H1 (cell line): ENCODE measurements around the gene GPSM3. TPM values are rescaled to one million over a fixed set of nuclear protein-coding genes. Genes with fewer than 3 reads are reported as not detected.

ENCODE experiments used
- CTCF ChIA-PET: fragments of 300-600 bp; sonication (Branson Sonifier 250); formaldehyde crosslinking; loops from one replicate; lab custom pipeline; 2021; ENCODE audit not compliant: partially characterized antibody; lab: Charles Lee
- POLR2A ChIA-PET: fragments of 300-600 bp; sonication (Branson Sonifier 250); formaldehyde crosslinking; loops from one replicate; lab custom pipeline; 2021; ENCODE audit warnings: inconsistent platforms; ENCODE audit not compliant: partially characterized antibody; lab: Charles Lee
- DNase-seq, 2 experiments: peaks; one replicate each; pipeline versions ENCODE4 v3.0.0 to v3.0.0-alpha.2; 2010 to 2022; ENCODE audit warnings: low spot score in 2 of 2, low read depth in 1 of 2, mixed read lengths in 1 of 2
- FAIRE-seq: peaks from 2 replicates; lab custom pipeline; 2011; peaks lifted over from hg19 to GRCh38; lab: Jason Lieb, UNC
- H2AFZ ChIP-seq: 2 replicates; pipeline ENCODE4 v1.8.1; 2012; ENCODE audit warnings: low read length, inconsistent platforms
- H2AK5ac ChIP-seq: 2 replicates; pipeline ENCODE4 v1.6.1; 2013; ENCODE audit warnings: low read depth, low read length
- H2BK120ac ChIP-seq: replicated peaks from 2 replicates; pipeline ENCODE3; 2013; ENCODE audit warnings: low read depth, low read length, inconsistent platforms
- H2BK12ac ChIP-seq: 2 replicates; pipeline ENCODE4 v1.6.1; 2013; ENCODE audit warnings: low read depth, low read length
- H2BK15ac ChIP-seq: 2 replicates; pipeline ENCODE4 v1.6.1; 2013; ENCODE audit warnings: low read length
- H2BK20ac ChIP-seq: 2 replicates; pipeline ENCODE4 v1.6.1; 2013; ENCODE audit warnings: low read length
- H2BK5ac ChIP-seq: 2 replicates; pipeline ENCODE4 v1.6.1; 2013; ENCODE audit warnings: low read depth, low read length
- H3K14ac ChIP-seq: 2 replicates; pipeline ENCODE4 v1.6.1; 2013; ENCODE audit warnings: inconsistent platforms; ENCODE audit not compliant: insufficient read length
- H3K18ac ChIP-seq: 2 replicates; pipeline ENCODE4 v1.6.1; 2013; ENCODE audit warnings: low read length; ENCODE audit errors: extremely low read depth
- H3K23ac ChIP-seq: 2 replicates; pipeline ENCODE4 v1.6.1; 2013; ENCODE audit warnings: inconsistent platforms; ENCODE audit not compliant: insufficient read length
- H3K23me2 ChIP-seq: 2 replicates; pipeline ENCODE4 v1.6.1; 2013; ENCODE audit warnings: low read depth, low read length
- H3K27ac ChIP-seq: 2 replicates; pipeline ENCODE4 v1.6.1; 2011; ENCODE audit warnings: low read depth, low read length, inconsistent platforms
- H3K27me3 ChIP-seq, 4 experiments: replicated peaks in 1 of 4; 1 replicate in 1 of 4; 2 replicates in 3 of 4; pipeline versions ENCODE4 v1.6.1 to v1.8.1; 2011 to 2013; ENCODE audit warnings: low read length in 3 of 4, mild to moderate bottlenecking in 3 of 4, inconsistent platforms in 2 of 4, mixed read lengths in 2 of 4, moderate library complexity in 1 of 4; ENCODE audit not compliant: control insufficient read depth in 3 of 4, insufficient read depth in 3 of 4; ENCODE audit errors: extremely low read depth in 1 of 4
- H3K36me3 ChIP-seq, 4 experiments: 2 replicates each; pipeline versions ENCODE4 v1.6.1 to v1.8.1; 2011 to 2013; ENCODE audit warnings: mild to moderate bottlenecking in 4 of 4, low read length in 3 of 4, moderate library complexity in 2 of 4, control low read depth in 1 of 4, inconsistent platforms in 1 of 4; ENCODE audit not compliant: insufficient read depth in 4 of 4, control insufficient read depth in 2 of 4
- H3K4ac ChIP-seq: replicated peaks from 2 replicates; pipeline ENCODE3; 2013; ENCODE audit warnings: low read length, low read depth, mixed read lengths, inconsistent platforms; ENCODE audit not compliant: insufficient read length
- H3K4me1 ChIP-seq, 4 experiments: replicated peaks in 1 of 4; 1 replicate in 1 of 4; 2 replicates in 3 of 4; pipeline versions ENCODE4 v1.6.1 to v1.8.1; 2011 to 2013; ENCODE audit warnings: low read length in 3 of 4, inconsistent platforms in 2 of 4, mixed read lengths in 1 of 4; ENCODE audit not compliant: insufficient read depth in 4 of 4, control insufficient read depth in 3 of 4
- H3K4me2 ChIP-seq, 2 experiments: 2 replicates each; pipeline versions ENCODE4 v1.6.1 to v1.8.1; 2011 to 2013; ENCODE audit warnings: low read depth in 2 of 2, low read length in 2 of 2, control low read depth in 1 of 2, inconsistent platforms in 1 of 2, mild to moderate bottlenecking in 1 of 2; ENCODE audit not compliant: insufficient read depth in 1 of 2
- H3K4me3 ChIP-seq, 4 experiments: fragments of 200-600, 300-600 bp in 1 of 4; sonication (generic), shearing (Covaris generic), sonication (Bioruptor Twin) in 1 of 4; 2 replicates each; pipeline versions ENCODE4 v1.5.1 to v1.8.1; 2011 to 2016; ENCODE audit warnings: low read length in 4 of 4, low read depth in 3 of 4, control low read depth in 2 of 4, inconsistent platforms in 2 of 4, mild to moderate bottlenecking in 2 of 4, mixed read lengths in 1 of 4, moderate library complexity in 1 of 4; ENCODE audit not compliant: insufficient read depth in 2 of 4; ENCODE audit errors: extremely low read depth in 1 of 4
- H3K56ac ChIP-seq: replicated peaks from 2 replicates; pipeline ENCODE3; 2013; ENCODE audit warnings: low read depth, mild to moderate bottlenecking, mixed read lengths, low read length, inconsistent platforms; ENCODE audit not compliant: insufficient read length
- H3K79me1 ChIP-seq: 2 replicates; pipeline ENCODE4 v1.6.1; 2013; ENCODE audit warnings: low read depth, low read length, control low read depth
- H3K79me2 ChIP-seq, 2 experiments: 2 replicates each; pipeline versions ENCODE4 v1.6.1 to v1.8.1; 2012 to 2013; ENCODE audit warnings: low read length in 2 of 2, mild to moderate bottlenecking in 2 of 2, inconsistent platforms in 1 of 2; ENCODE audit not compliant: insufficient read depth in 2 of 2, control insufficient read depth in 1 of 2
- H3K9ac ChIP-seq, 4 experiments: replicated peaks in 1 of 4; 1 replicate in 1 of 4; 2 replicates in 3 of 4; pipeline versions ENCODE4 v1.6.1 to v1.8.1; 2011 to 2013; ENCODE audit warnings: low read depth in 3 of 4, low read length in 3 of 4, control low read depth in 2 of 4, mild to moderate bottlenecking in 2 of 4, moderate library complexity in 2 of 4, inconsistent platforms in 1 of 4; ENCODE audit errors: extremely low read depth in 1 of 4
- H3K9me3 ChIP-seq, 2 experiments: 2 replicates each; pipeline versions ENCODE4 v1.6.1 to v1.8.1; 2012 to 2013; ENCODE audit warnings: mild to moderate bottlenecking in 2 of 2, moderate library complexity in 2 of 2, control low read depth in 1 of 2, inconsistent platforms in 1 of 2, low read depth in 1 of 2, low read length in 1 of 2, mixed read lengths in 1 of 2; ENCODE audit not compliant: insufficient read depth in 2 of 2
- H4K20me1 ChIP-seq, 2 experiments: replicated peaks in 1 of 2; 2 replicates each; pipeline versions ENCODE3 to v1.8.1; 2011 to 2013; ENCODE audit warnings: inconsistent platforms in 2 of 2, low read length in 2 of 2, mild to moderate bottlenecking in 1 of 2; ENCODE audit not compliant: insufficient read depth in 2 of 2, control insufficient read depth in 1 of 2
- H4K5ac ChIP-seq: 2 replicates; pipeline ENCODE4 v1.6.1; 2013; ENCODE audit warnings: low read length, low read depth, mixed read lengths, inconsistent platforms; ENCODE audit not compliant: insufficient read length
- H4K8ac ChIP-seq: 2 replicates; pipeline ENCODE4 v1.8.0; 2013; ENCODE audit warnings: mild to moderate bottlenecking, moderate library complexity, low read length, inconsistent platforms; ENCODE audit not compliant: insufficient read depth; ENCODE audit errors: extremely low read depth
- H4K91ac ChIP-seq: replicated peaks from 2 replicates; pipeline ENCODE3; 2013; ENCODE audit warnings: low read length, mixed read lengths, inconsistent platforms; ENCODE audit not compliant: insufficient read length
- ATF3 ChIP-seq: IDR thresholded peaks from 2 replicates; pipeline ENCODE4 v1.6.1; 2011; ENCODE audit warnings: low read depth, mild to moderate bottlenecking, low read length; ENCODE audit not compliant: insufficient read depth
- CEBPB ChIP-seq: IDR thresholded peaks from 2 replicates; pipeline ENCODE4 v1.6.1; 2012; ENCODE audit warnings: low read depth, low read length
- KDM5A ChIP-seq: fragments of 200-600 bp; IDR thresholded peaks from 2 replicates; pipeline ENCODE4 v1.7.1; 2012; ENCODE audit warnings: mild to moderate bottlenecking, low read length, inconsistent platforms, mixed read lengths
- POLR2AphosphoS5 ChIP-seq: IDR thresholded peaks from 2 replicates; pipeline ENCODE4 v1.6.1; 2011; ENCODE audit warnings: low read depth, low read length
- TAF7 ChIP-seq: optimal IDR thresholded peaks from 2 replicates; pipeline ENCODE3; 2011; ENCODE audit warnings: low read depth, mild to moderate bottlenecking, inconsistent platforms, low read length, moderate library complexity, borderline replicate concordance
- WGBS, 2 experiments: shearing (Covaris generic) in 1 of 2; methylation state at CpG; one replicate each; pipeline versions ENCODE4 v1.1.6 to v1.1.7; 2013 to 2015; ENCODE audit warnings: low lambda C conversion rate in 2 of 2, mixed read lengths in 2 of 2, inconsistent platforms in 1 of 2, low coverage in 1 of 2, missing lambda C conversion rate in 1 of 2; ENCODE audit not compliant: insufficient replicate concordance in 2 of 2, insufficient coverage in 1 of 2, insufficient read length in 1 of 2; ENCODE audit errors: extremely low coverage in 1 of 2, missing lambda C conversion rate in 1 of 2; 5-methylcytosine and 5-hydroxymethylcytosine counted together
- polyA plus RNA-seq, 7 experiments: library from polyadenylated mRNA; depleted of rRNA in 3 of 7; stranded (reverse) in 5 of 7; unstranded in 2 of 7; fragments of >200 nt in 5 of 7; fragments of 200-250 nt in 2 of 7; gene quantifications; 1 replicate in 5 of 7; 2 replicates in 1 of 7; 4 replicates in 1 of 7; pipeline versions ENCODE4 v1.2.1 to v1.2.3, GENCODE V29; 2011 to 2013; ENCODE audit warnings: missing spikeins in 2 of 7, mixed read lengths in 2 of 7
- total RNA-seq: library from RNA; stranded (reverse); fragmentation: NEBNext Ultra II Directional; extraction: Animal tissue kit (Norgen Biotek cat#: 25700); gene quantifications from 2 replicates; pipeline ENCODE4 v1.2.1, GENCODE V29; 2021

The GPSM3 gene
- total and polyA plus RNA-seq, 2 of the 8 experiments (the other 6 are each of a cell fraction or from before 2014, with no cell fraction given), result 6.6 to 9.8 TPM

GRCh38 chr6:32203426-32204267 is 11.2 kb upstream of the GPSM3 start:
- Histone ChIP-seq H2AK5ac (no peak overlapping the region; the same call in 1 of the 2 replicates), H3K36me3 (no peaks in the 10 kb centered on the region), H3K14ac (no peak overlapping the region), H2BK15ac (no peak overlapping the region), H4K20me1 (no peaks in the 10 kb centered on the region), H3K18ac (no peak overlapping the region), H3K4me1 (no peaks in the 10 kb centered on the region), H2BK20ac (no peak overlapping the region), H3K4me2 (no peak overlapping the region), H3K4me3 (no peak overlapping the region), H3K9ac (no peak overlapping the region), H3K4ac (no peak overlapping the region), H3K27me3 (no peaks in the 10 kb centered on the region), H4K91ac (no peak overlapping the region), H3K23ac (no peak overlapping the region), H2BK12ac (0 out of 2 replicates have a peak overlapping the region, but pooled peaks have one; percentile 50), H4K8ac (peak overlapping the region; percentile 87; the same call in 1 of the 2 replicates), H2BK5ac (no peak overlapping the region), H3K79me1 (no peaks in the 10 kb centered on the region), H3K9me3 (no peaks in the 10 kb centered on the region)
- WGBS, 2 experiments, result 89% methylated on average over 7 of the region's 9 CpGs; no CpG with 5 or more reads in 1 of the 2 experiments
- POLR2A ChIA-PET, result interaction anchor here (1.2 to 1.4 kb wide), 2 partner anchors 9 to 18 kb away, joined by 3 to 4 read pairs; no protein-coding TSS in a partner anchor
- FAIRE-seq, result no peak
- no peak for DNase-seq
- TF ChIP-seq CEBPB, result no peak
- TF ChIP-seq KDM5A, result no peak
- no peak for TF ChIP-seq TAF7
- TF ChIP-seq POLR2AphosphoS5, result no peak
- no peak for TF ChIP-seq ATF3
- TF ChIP-seq, all 59 proteins: peak for 0
- no peaks in the 10 kb centered on the region for H3K23me2 ChIP-seq
- H2BK120ac ChIP-seq, result no peak overlapping the region
- no peak overlapping the region for H4K5ac ChIP-seq
- H3K56ac ChIP-seq, result no peak overlapping the region
- no peak overlapping the region for H2AFZ ChIP-seq
- CTCF ChIA-PET, result interaction anchor here (1.1 to 1.8 kb wide), 2 partner anchors 18 to 34 kb away, joined by 3 read pairs; no protein-coding TSS in a partner anchor
- H3K79me2 ChIP-seq, result no peaks in the 10 kb centered on the region
- no peak overlapping the region for H3K27ac ChIP-seq
